Left lung (tissue), 10 donors: ENCODE data around the gene AVPR2. TPM values are rescaled to one million over a fixed set of nuclear protein-coding genes. Genes with fewer than 3 reads are reported as not detected.

Experiments used
- ATAC-seq: fragments of 200-7000 bp; cut with Tn5 transposase; one replicate; pipeline ENCODE4 v1.9.1; 2020; ENCODE audit warnings: moderate library complexity
- DNase-seq, 4 donors: peaks; one replicate each; pipeline ENCODE4 v3.0.0-alpha.2; 2013 to 2020
- H3K27ac ChIP-seq, 2 donors: fragments of 200-600 bp; sonication (generic) in 1 of 2; one replicate each; pipeline versions ENCODE4 v1.5.0 to v1.8.0; 2020 to 2021
- H3K27me3 ChIP-seq, 2 donors: fragments of 200-600 bp; sonication (generic) in 1 of 2; one replicate each; pipeline versions ENCODE4 v1.5.0 to v1.8.0; 2020 to 2021
- H3K36me3 ChIP-seq, 2 donors: fragments of 200-600 bp; sonication (generic) in 1 of 2; one replicate each; pipeline versions ENCODE4 v1.5.0 to v1.8.0; 2020 to 2021
- H3K4me1 ChIP-seq, 2 donors: fragments of 200-600 bp; one replicate each; pipeline ENCODE4 v1.8.0; 2021
- H3K4me3 ChIP-seq, 2 donors: fragments of 200-600 bp; sonication (generic) in 1 of 2; one replicate each; pipeline versions ENCODE4 v1.5.0 to v1.8.0; 2020 to 2021; ENCODE audit warnings: mild to moderate bottlenecking in 1 of 2
- H3K9me3 ChIP-seq, 2 donors: fragments of 200-600 bp; sonication (generic) in 1 of 2; one replicate each; pipeline versions ENCODE4 v1.5.0 to v1.8.0; 2020 to 2021
- CTCF ChIP-seq, 2 donors: fragments of 200-600 bp; sonication (generic) in 1 of 2; IDR thresholded peaks; one replicate each; pipeline versions ENCODE4 v1.5.0 to v1.8.0; 2021; ENCODE audit warnings: antibody characterized with exemption in 2 of 2
- intact Hi-C, 2 donors: fragments of 100-400 bp; cut with DNase I; formaldehyde crosslinking; loops; one replicate each; pipeline versions ENCODE4 v1.11.2 to v1.14.2; 2022
- polyA plus RNA-seq, 6 donors: library from polyadenylated mRNA; unstranded; fragments of 120-200 nt; gene quantifications; one replicate each; pipeline ENCODE4 v1.2.1, GENCODE V29; 2013; ENCODE audit not compliant: insufficient read length in 6 of 6
- total RNA-seq, 2 donors: library from RNA; stranded (reverse); fragmentation: NEBNext Ultra II Directional; extraction: Animal tissue kit (Norgen Biotek cat#: 25700); gene quantifications; one replicate each; pipeline ENCODE4 v1.2.1, GENCODE V29; 2021
- donor health status: DM: no; HTN: yes; CAD: no.
- donor health status: DM: no; HTN: no; CAD: no.

AVPR2 gene
- total and polyA plus RNA-seq, 8 donors = 0.52 to 1.3 (median 0.83) TPM

DNA sequence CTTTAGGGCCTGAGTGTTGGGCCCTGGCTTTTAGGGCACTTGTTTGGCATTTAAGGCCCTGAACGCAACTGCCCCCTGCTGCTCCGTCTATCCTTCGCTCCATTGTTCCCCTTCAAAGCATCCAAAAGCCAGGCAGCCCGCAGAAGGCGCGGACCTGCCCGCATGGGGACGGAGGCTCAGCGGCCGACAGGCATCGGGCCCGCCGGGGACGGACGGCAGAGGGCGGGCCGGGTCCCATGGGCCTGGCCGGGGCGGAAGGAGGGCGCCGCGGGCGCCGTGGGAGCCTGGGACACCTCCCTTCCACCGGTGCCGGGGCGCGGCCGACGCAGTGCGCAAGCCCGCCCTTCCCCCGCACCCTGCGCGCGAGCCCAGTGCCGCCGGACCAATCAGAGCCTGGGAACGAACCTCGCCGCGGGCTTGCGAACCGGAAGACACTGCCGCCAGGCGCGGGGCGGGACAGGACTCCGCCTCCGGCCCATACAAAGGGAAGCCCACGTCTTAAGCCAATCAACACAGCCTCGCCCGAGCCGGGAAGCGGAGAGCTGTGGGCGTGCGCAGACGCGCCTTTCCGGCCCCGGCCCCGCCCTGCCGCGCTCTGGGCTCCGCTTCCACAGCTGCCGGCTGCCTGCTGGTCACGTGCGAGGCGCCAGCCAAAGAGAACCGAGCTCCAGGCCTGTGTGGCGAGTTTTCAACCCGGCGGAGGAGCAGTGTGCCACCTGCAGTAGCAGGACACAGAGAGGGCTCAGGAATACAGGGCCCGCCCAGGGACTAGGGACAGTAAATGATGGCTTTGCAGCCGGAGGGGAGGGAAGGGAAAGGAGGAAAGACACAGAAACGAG lies 23.7 kb downstream of the AVPR2 start:
- no peak for TF ChIP-seq CTCF (IDR thresholded peaks at IDR 0.05)
- peak; percentile 92 for ATAC-seq
- no peaks in the 10 kb centered on the region for H3K27me3 ChIP-seq
- H3K36me3 ChIP-seq = peaks cover 0 to 30% of the 10 kb centered on the region in 2 donors
- peak; percentile 89 to 98 (median 97) for DNase-seq
- H3K4me1 ChIP-seq = peaks cover 1 to 33% of the 10 kb centered on the region in 2 donors
- peak overlapping the region; percentile 35 to 57 for H3K4me3 ChIP-seq
- H3K9me3 ChIP-seq = no peaks in the 10 kb centered on the region
- H3K27ac ChIP-seq = peak overlapping the region; percentile 96 to 97
- intact Hi-C loops = no loop called here

GRCh38 chrX:153928846-153929245 lies 24.4 kb downstream of the AVPR2 start:
- intact Hi-C loops = no loop called here
- no peaks in the 10 kb centered on the region for H3K27me3 ChIP-seq
- ATAC-seq (no peak), DNase-seq (no peak)
- no peak for TF ChIP-seq CTCF (IDR thresholded peaks at IDR 0.05)
- peaks cover 0 to 30% of the 10 kb centered on the region in 2 donors for H3K36me3 ChIP-seq
- H3K4me3 ChIP-seq = peak overlapping the region in 1 of 2 donors; percentile 16
- H3K4me1 ChIP-seq = peaks cover 4 to 33% of the 10 kb centered on the region in 2 donors
- H3K27ac ChIP-seq = peak overlapping the region; percentile 59 to 97
- H3K9me3 ChIP-seq = no peaks in the 10 kb centered on the region

DNA sequence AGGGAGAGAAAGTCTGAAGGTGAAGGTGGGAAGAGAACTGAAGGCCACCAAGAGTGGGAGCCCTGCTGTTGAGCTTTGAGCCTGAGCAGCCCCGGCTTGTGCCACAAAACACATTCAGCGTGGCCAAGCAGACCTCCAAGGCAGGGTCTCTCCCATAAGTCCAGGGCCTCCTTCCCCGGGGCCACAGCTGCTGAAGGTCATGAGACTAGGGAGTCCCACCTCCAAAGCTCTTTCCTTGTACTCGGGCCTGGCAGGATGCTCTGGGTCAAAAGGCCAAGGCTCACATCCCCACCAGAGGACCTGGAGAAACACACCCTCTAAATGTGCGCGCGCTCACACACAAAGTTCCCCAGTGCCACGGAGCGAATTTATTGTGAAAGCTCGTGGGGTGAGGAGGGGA lies 25.1 kb downstream of the AVPR2 start:
- H3K4me1 ChIP-seq = peaks cover 7 to 36% of the 10 kb centered on the region in 2 donors
- intact Hi-C loops = no loop called here
- peaks cover 0 to 30% of the 10 kb centered on the region in 2 donors for H3K36me3 ChIP-seq
- TF ChIP-seq CTCF (IDR thresholded peaks at IDR 0.05) = no peak
- H3K27me3 ChIP-seq = no peaks in the 10 kb centered on the region
- ATAC-seq = no peak
- H3K27ac ChIP-seq = peak overlapping the region in 1 of 2 donors; percentile 97
- no peak for DNase-seq
- no peaks in the 10 kb centered on the region for H3K9me3 ChIP-seq
- peak overlapping the region in 1 of 2 donors; percentile 16 for H3K4me3 ChIP-seq

DNA sequence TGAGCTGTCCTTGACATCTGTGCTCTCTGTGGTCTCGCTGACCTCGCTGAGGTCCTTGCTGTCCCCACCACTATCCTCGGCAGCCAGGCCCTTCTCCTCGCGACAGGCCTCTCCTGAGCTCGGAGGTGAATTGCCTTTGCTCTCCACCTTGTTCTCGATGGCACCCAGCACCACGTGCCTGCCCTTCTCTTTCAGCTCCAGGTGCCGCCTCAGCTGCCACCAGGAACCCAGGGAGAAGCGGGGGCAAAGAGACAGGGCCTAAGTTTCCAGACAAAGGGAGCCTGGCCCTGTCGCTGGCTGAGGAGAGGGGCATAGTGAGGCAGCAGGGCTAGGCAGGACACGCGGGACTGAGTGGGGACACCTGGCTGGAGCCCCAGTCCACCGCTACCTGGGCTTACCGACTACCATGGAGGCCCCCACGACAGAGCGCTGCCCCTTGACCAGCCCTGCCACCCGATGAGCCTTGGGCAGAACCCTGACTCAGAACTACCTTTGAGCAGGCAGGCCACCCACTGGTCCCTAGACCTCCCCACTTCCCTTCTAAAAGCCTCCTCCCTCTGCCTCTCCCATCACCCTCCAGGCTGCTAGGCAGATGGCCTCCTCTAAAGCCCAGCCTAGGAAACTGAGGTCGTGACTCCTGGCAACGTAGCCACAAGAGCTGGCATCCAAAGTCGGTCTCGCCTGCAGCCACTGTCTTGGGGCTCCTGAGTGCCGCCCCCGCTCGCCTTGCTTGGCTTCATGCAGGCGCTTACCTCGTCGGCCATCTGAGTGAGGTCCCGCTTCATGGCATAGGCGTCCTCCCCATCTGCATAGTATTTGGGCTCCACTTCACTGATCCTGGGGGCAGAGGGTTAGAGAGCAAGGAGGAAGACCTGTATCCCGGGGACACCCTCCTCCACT lies 25.8 kb downstream of the AVPR2 start:
- Histone ChIP-seq H3K36me3 (peaks cover 0 to 30% of the 10 kb centered on the region in 2 donors), H3K9me3 (no peaks in the 10 kb centered on the region), H3K4me1 (peaks cover 8 to 36% of the 10 kb centered on the region in 2 donors), H3K27ac (no peak overlapping the region), H3K4me3 (no peak overlapping the region), H3K27me3 (no peaks in the 10 kb centered on the region)
- no peak for TF ChIP-seq CTCF (IDR thresholded peaks at IDR 0.05)
- ATAC-seq (no peak), DNase-seq (no peak)
- intact Hi-C loops = no loop called here

- peaks cover 11 to 36% of the 10 kb centered on the region in 2 donors for H3K4me1 ChIP-seq
- no peaks in the 10 kb centered on the region for H3K27me3 ChIP-seq
- intact Hi-C loops = no loop called here
- H3K4me3 ChIP-seq = no peak overlapping the region
- no peaks in the 10 kb centered on the region for H3K9me3 ChIP-seq
- DNase-seq = no peak
- TF ChIP-seq CTCF (IDR thresholded peaks at IDR 0.05) = no peak
- ATAC-seq = no peak
- H3K27ac ChIP-seq = no peak overlapping the region
- H3K36me3 ChIP-seq = peaks cover 0 to 30% of the 10 kb centered on the region in 2 donors
Measured at GRCh38 chrX:153931151-153931550, 26.7 kb downstream of the AVPR2 start.
